Measurements from ENCODE around the gene RAP1GAP2. TPM values are rescaled to one million over a fixed set of nuclear protein-coding genes. Genes with fewer than 3 reads are reported as not detected.

RAP1GAP2 gene
- total RNA-seq, 3 donors from 2014 or later (not counting 1 experiment from before 2014, with no cell fraction given) = 274 to 418 (median 390) TPM

DNA sequence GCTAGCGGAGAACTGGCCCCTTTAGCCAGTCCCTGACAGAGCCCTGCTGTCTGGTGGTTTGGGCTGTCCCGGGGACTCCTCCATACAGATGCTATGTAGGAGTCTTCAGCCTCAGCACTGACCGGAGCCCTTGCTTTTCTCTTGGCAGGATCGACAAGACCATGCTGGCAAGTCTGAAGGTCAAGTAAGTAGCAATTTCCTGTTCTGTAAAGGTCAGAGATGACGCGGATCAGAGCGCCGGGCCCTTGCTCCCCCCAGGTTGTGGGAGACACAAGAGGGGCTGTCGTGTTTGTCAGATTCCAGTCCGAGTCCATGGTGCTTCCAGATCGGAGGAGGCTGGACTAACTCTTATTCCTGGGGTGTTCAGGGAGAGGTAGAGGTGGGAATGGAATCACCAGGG lies 4.1 kb downstream of the RAP1GAP2 start:
- H3K36me3 ChIP-seq (ENCODE audit: control insufficient read depth, insufficient read depth, low read length) = peaks cover 38% of the 10 kb centered on the region
- 89% methylated on average over 10 of the region's 11 CpGs for WGBS (ENCODE audit: insufficient coverage)
- no peak overlapping the region for H3K27ac ChIP-seq (ENCODE audit: low read length)
- H3K9me3 Mint-ChIP-seq = no peaks in the 10 kb centered on the region
- H3K4me3 ChIP-seq (ENCODE audit: low read length) = no peak overlapping the region
- H3K4me1 ChIP-seq (ENCODE audit: control insufficient read depth, insufficient read depth, low read length) = peaks cover 76% of the 10 kb centered on the region
- intact Hi-C loops (cut with micrococcal nuclease) = no loop called here
- H3K36me3 Mint-ChIP-seq = peaks cover 7% of the 10 kb centered on the region
- H3K4me3 Mint-ChIP-seq = peak overlapping the region; percentile 93
- peak overlapping the region; percentile 38 to 42 for H3K27ac Mint-ChIP-seq
- no peaks in the 10 kb centered on the region for H3K9me3 ChIP-seq (ENCODE audit: control insufficient read depth, insufficient read depth, low read length)
- ATAC-seq (no peak), DNase-seq (no peak)
- H3K27me3 ChIP-seq (ENCODE audit: control insufficient read depth, insufficient read depth, low read length) = no peaks in the 10 kb centered on the region
- peaks cover 89 to 93% of the 10 kb centered on the region in 2 donors for H3K4me1 Mint-ChIP-seq
- TF ChIP-seq, protein P1, sequence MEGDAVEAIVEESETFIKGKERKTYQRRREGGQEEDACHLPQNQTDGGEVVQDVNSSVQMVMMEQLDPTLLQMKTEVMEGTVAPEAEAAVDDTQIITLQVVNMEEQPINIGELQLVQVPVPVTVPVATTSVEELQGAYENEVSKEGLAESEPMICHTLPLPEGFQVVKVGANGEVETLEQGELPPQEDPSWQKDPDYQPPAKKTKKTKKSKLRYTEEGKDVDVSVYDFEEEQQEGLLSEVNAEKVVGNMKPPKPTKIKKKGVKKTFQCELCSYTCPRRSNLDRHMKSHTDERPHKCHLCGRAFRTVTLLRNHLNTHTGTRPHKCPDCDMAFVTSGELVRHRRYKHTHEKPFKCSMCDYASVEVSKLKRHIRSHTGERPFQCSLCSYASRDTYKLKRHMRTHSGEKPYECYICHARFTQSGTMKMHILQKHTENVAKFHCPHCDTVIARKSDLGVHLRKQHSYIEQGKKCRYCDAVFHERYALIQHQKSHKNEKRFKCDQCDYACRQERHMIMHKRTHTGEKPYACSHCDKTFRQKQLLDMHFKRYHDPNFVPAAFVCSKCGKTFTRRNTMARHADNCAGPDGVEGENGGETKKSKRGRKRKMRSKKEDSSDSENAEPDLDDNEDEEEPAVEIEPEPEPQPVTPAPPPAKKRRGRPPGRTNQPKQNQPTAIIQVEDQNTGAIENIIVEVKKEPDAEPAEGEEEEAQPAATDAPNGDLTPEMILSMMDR (IDR thresholded peaks at IDR 0.05) = no peak
- no peaks in the 10 kb centered on the region for H3K27me3 Mint-ChIP-seq (ENCODE audit: low read depth in 2 of 2)

DNA sequence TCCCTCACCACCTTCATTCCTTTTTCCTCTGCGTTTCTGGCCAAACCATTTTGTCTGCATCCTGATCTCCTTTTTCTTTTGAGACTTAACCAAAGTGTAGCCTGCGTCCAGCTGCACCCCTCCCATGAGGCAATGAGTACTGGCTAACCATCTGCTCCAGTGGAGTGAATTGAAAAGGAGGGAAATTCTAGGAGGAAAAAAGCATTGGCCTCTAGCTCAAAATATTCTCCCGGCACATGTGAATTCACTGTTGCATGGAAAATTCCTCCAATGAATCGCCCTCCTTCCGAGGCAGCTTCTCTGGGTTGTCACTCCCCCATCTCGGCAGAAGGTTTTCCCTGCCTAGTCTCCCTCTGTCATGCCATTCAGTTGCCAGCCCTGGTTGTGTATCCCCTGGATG lies 5.6 kb downstream of the RAP1GAP2 start:
- H3K4me1 ChIP-seq (ENCODE audit: control insufficient read depth, insufficient read depth, low read length) = peaks cover 82% of the 10 kb centered on the region
- no peak for ATAC-seq
- H3K36me3 Mint-ChIP-seq = peaks cover 7% of the 10 kb centered on the region
- peaks cover 43% of the 10 kb centered on the region for H3K36me3 ChIP-seq (ENCODE audit: control insufficient read depth, insufficient read depth, low read length)
- H3K27me3 ChIP-seq (ENCODE audit: control insufficient read depth, insufficient read depth, low read length) = no peaks in the 10 kb centered on the region
- H3K27ac ChIP-seq (ENCODE audit: low read length) = no peak overlapping the region
- no peaks in the 10 kb centered on the region for H3K9me3 ChIP-seq (ENCODE audit: control insufficient read depth, insufficient read depth, low read length)
- WGBS (ENCODE audit: insufficient coverage) = 86% methylated on average over 6 of the region's 6 CpGs
- H3K27me3 Mint-ChIP-seq (ENCODE audit: low read depth in 2 of 2) = no peaks in the 10 kb centered on the region
- H3K4me3 ChIP-seq (ENCODE audit: low read length) = no peak overlapping the region
- DNase-seq = no peak
- TF ChIP-seq, protein P1 (IDR thresholded peaks at IDR 0.05) = no peak
- H3K9me3 Mint-ChIP-seq = no peaks in the 10 kb centered on the region
- H3K4me1 Mint-ChIP-seq = peaks cover 81 to 86% of the 10 kb centered on the region in 2 donors
- H3K27ac Mint-ChIP-seq = peak overlapping the region in 1 of 2 donors; percentile 45
- peak overlapping the region; percentile 45 for H3K4me3 Mint-ChIP-seq
- intact Hi-C loops (cut with micrococcal nuclease) = no loop called here

DNA sequence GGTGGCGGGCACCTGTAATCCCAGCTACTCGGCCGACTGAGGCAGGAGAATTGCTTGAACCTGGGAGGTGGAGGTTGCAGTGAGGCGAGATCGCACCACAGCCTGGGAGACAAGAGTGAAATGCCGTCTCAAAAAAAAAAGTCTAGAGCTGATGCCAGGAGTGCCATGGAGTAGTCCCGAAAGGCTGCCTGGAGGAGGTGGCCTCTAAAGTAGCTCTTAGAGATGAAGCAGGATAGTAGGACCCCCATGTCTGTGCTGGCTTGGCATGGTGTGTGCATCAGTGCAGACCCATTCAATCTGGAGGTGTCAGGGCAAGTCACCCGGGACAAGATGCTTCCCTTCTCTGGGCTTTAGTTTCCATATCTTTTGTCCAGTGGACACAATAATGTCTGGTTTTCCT lies 6.3 kb downstream of the RAP1GAP2 start:
- no peaks in the 10 kb centered on the region for H3K27me3 Mint-ChIP-seq (ENCODE audit: low read depth in 2 of 2)
- TF ChIP-seq, protein P1 (IDR thresholded peaks at IDR 0.05) = no peak
- Histone ChIP-seq H3K4me1 (ENCODE audit: control insufficient read depth, insufficient read depth, low read length) (peaks cover 82% of the 10 kb centered on the region), H3K4me3 (ENCODE audit: low read length) (no peak overlapping the region), H3K27me3 (ENCODE audit: control insufficient read depth, insufficient read depth, low read length) (no peaks in the 10 kb centered on the region), H3K27ac (ENCODE audit: low read length) (no peak overlapping the region), H3K36me3 (ENCODE audit: control insufficient read depth, insufficient read depth, low read length) (peaks cover 49% of the 10 kb centered on the region), H3K9me3 (ENCODE audit: control insufficient read depth, insufficient read depth, low read length) (no peaks in the 10 kb centered on the region)
- DNase-seq (no peak), ATAC-seq (no peak)
- intact Hi-C loops (cut with micrococcal nuclease) = no loop called here
- peak overlapping the region; percentile 49 for H3K4me3 Mint-ChIP-seq
- peaks cover 81 to 86% of the 10 kb centered on the region in 2 donors for H3K4me1 Mint-ChIP-seq
- WGBS (ENCODE audit: insufficient coverage) = 94% methylated on average over 8 of the region's 8 CpGs
- peak overlapping the region; percentile 3 to 61 for H3K27ac Mint-ChIP-seq
- no peaks in the 10 kb centered on the region for H3K9me3 Mint-ChIP-seq
- peaks cover 7% of the 10 kb centered on the region for H3K36me3 Mint-ChIP-seq

DNA sequence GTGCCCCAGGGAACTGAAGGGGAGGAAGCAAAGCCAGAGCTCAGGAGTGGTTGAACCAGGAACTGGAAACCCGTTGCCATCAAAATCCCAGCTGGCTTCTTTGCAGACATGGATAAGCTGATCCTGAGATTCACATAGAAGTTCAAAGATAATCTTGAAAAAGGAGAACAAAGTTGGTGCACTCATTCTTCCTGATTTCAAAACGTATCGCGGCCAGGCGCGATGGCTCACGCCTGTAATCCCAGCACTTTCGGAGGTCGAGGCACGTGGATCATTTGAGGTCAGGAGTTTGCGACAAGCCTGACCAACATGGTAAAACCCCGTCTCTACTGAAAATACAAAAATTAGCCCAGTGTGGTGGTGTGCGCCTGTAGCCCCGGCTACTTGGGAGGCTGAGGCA lies 7.1 kb downstream of the RAP1GAP2 start:
- Histone ChIP-seq H3K9me3 (ENCODE audit: control insufficient read depth, insufficient read depth, low read length) (no peaks in the 10 kb centered on the region), H3K27me3 (ENCODE audit: control insufficient read depth, insufficient read depth, low read length) (no peaks in the 10 kb centered on the region), H3K4me1 (ENCODE audit: control insufficient read depth, insufficient read depth, low read length) (peaks cover 82% of the 10 kb centered on the region), H3K27ac (ENCODE audit: low read length) (no peak overlapping the region), H3K4me3 (ENCODE audit: low read length) (no peak overlapping the region), H3K36me3 (ENCODE audit: control insufficient read depth, insufficient read depth, low read length) (peaks cover 49% of the 10 kb centered on the region)
- no peak for ATAC-seq
- H3K4me1 Mint-ChIP-seq = peaks cover 81 to 86% of the 10 kb centered on the region in 2 donors
- peaks cover 7% of the 10 kb centered on the region for H3K36me3 Mint-ChIP-seq
- H3K27me3 Mint-ChIP-seq (ENCODE audit: low read depth in 2 of 2) = no peaks in the 10 kb centered on the region
- TF ChIP-seq, protein P1 (IDR thresholded peaks at IDR 0.05) = no peak
- DNase-seq = no peak
- WGBS (ENCODE audit: insufficient coverage) = 80% methylated on average over 14 of the region's 14 CpGs
- H3K9me3 Mint-ChIP-seq = no peaks in the 10 kb centered on the region
- intact Hi-C loops (cut with micrococcal nuclease) = no loop called here
- H3K27ac Mint-ChIP-seq = peak overlapping the region; percentile 3 to 61
- peak overlapping the region; percentile 49 for H3K4me3 Mint-ChIP-seq

Data from natural killer cell (primary cell).